ENCODE results near the gene PSD4.

The PSD4 gene

GRCh38 chr2:113169002-113169530, 4.7 kb upstream of the PSD4 start:
- DNase-seq: no peak

GRCh38 chr2:113169586-113169985, 4.2 kb upstream of the PSD4 start:
- no peak for DNase-seq

- no peak for DNase-seq
These were observed 2.3 kb upstream of the PSD4 start for GRCh38 chr2:113171334-113172075.

- DNase-seq: no peak
These were observed 840 bp upstream of the PSD4 start for GRCh38 chr2:113172721-113173541.

GRCh38 chr2:113174376-113174750, 592 bp downstream of the PSD4 start:
- DNase-seq: no peak

- peak; percentile 79 for DNase-seq
These were observed 1.4 kb downstream of the PSD4 start for GRCh38 chr2:113175042-113175628.

GRCh38 chr2:113175736-113176695, 2.2 kb downstream of the PSD4 start:
- peak; percentile 51 for DNase-seq

- DNase-seq: no peak
These were observed 3.1 kb downstream of the PSD4 start for GRCh38 chr2:113176696-113177355.

- no peak for DNase-seq
These were observed 4.4 kb downstream of the PSD4 start for GRCh38 chr2:113178069-113178746.

- DNase-seq: peak; percentile 77
These were observed 5.1 kb downstream of the PSD4 start for GRCh38 chr2:113178891-113179290.

GRCh38 chr2:113179446-113180045, 5.8 kb downstream of the PSD4 start:
- DNase-seq: no peak

GRCh38 chr2:113180131-113180946, 6.6 kb downstream of the PSD4 start:
- DNase-seq: peak; percentile 45

- no peak for DNase-seq
These were observed 7.7 kb downstream of the PSD4 start for GRCh38 chr2:113181258-113182051.

GRCh38 chr2:113182471-113183260, 8.9 kb downstream of the PSD4 start:
- DNase-seq: no peak

- no peak for DNase-seq
These were observed 9.5 kb downstream of the PSD4 start for GRCh38 chr2:113183264-113183663.

GRCh38 chr2:113183703-113184102, 9.9 kb downstream of the PSD4 start:
- no peak for DNase-seq

GRCh38 chr2:113184531-113185230, 10.9 kb downstream of the PSD4 start:
- no peak for DNase-seq
